ENCODE results near the gene IL17RB. TPM values are rescaled to one million over a fixed set of nuclear protein-coding genes. Genes with fewer than 3 reads are reported as not detected.

Gene IL17RB
- total RNA-seq, 1 donor from 2014 or later: 0.16 TPM

DNA sequence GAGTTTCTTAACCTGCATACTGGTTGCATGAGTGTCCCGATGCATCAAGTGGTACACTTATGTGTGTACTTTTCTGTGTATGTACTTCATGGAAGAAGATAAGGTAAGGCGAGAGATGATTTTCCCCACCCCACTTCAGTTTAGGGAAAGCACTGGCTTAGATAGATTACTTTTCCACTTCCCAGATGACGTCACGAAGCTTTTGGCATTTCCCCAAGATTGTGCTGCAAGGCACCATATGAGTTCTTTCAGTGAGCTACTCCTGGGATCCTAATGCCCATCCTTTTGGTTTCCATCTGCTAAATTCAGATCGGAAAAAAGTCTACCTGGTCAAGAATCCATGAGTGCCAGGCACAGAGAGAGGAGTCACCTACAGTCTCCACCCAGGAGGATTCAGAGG is 4.5 kb downstream of the IL17RB start:
- H3K27ac Mint-ChIP-seq (ENCODE audit: unreplicated experiment): no peak overlapping the region
- H3K36me3 Mint-ChIP-seq (ENCODE audit: low read depth, unreplicated experiment): no peaks in the 10 kb centered on the region
- H3K27me3 ChIP-seq (ENCODE audit: insufficient read depth, low read length): peaks cover 21% of the 10 kb centered on the region
- FAIRE-seq (no peak), DNase-seq (ENCODE audit: low read depth) (peak; percentile 14)
- no peak overlapping the region for H3K4me2 ChIP-seq (ENCODE audit: low read length)
- H3K4me3 ChIP-seq (ENCODE audit: insufficient read depth, low read depth, low read length): no peak overlapping the region
- H3K9me3 Mint-ChIP-seq (ENCODE audit: unreplicated experiment): peaks cover 2% of the 10 kb centered on the region
- H3K36me3 ChIP-seq (ENCODE audit: insufficient read depth, low read length): no peaks in the 10 kb centered on the region
- H3K4me1 Mint-ChIP-seq (ENCODE audit: low read depth, unreplicated experiment): no peaks in the 10 kb centered on the region
- H3K9ac ChIP-seq (ENCODE audit: low read length): no peak overlapping the region
- H4K20me1 ChIP-seq (ENCODE audit: insufficient read depth, low read length): no peaks in the 10 kb centered on the region
- no peaks in the 10 kb centered on the region for H3K9me3 ChIP-seq (ENCODE audit: insufficient read depth, low read depth, low read length)
- peaks cover 5% of the 10 kb centered on the region for H3K4me1 ChIP-seq (ENCODE audit: insufficient read depth, low read length)
- H3K27ac ChIP-seq (ENCODE audit: low read depth, low read length): no peak overlapping the region
- H3K27me3 Mint-ChIP-seq (ENCODE audit: low read depth, unreplicated experiment): peaks cover 42% of the 10 kb centered on the region
- H3K4me3 Mint-ChIP-seq (ENCODE audit: unreplicated experiment): no peak overlapping the region
- TF ChIP-seq, protein P1, sequence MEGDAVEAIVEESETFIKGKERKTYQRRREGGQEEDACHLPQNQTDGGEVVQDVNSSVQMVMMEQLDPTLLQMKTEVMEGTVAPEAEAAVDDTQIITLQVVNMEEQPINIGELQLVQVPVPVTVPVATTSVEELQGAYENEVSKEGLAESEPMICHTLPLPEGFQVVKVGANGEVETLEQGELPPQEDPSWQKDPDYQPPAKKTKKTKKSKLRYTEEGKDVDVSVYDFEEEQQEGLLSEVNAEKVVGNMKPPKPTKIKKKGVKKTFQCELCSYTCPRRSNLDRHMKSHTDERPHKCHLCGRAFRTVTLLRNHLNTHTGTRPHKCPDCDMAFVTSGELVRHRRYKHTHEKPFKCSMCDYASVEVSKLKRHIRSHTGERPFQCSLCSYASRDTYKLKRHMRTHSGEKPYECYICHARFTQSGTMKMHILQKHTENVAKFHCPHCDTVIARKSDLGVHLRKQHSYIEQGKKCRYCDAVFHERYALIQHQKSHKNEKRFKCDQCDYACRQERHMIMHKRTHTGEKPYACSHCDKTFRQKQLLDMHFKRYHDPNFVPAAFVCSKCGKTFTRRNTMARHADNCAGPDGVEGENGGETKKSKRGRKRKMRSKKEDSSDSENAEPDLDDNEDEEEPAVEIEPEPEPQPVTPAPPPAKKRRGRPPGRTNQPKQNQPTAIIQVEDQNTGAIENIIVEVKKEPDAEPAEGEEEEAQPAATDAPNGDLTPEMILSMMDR (IDR thresholded peaks at IDR 0.05; ENCODE audit: insufficient read depth, low read depth, low read length): no peak
- no peak for TF ChIP-seq EZH2 (IDR thresholded peaks at IDR 0.05; ENCODE audit: insufficient read depth, low read length)
- no peak overlapping the region for H2AFZ ChIP-seq (ENCODE audit: low read depth, low read length)
- no peaks in the 10 kb centered on the region for H3K79me2 ChIP-seq (ENCODE audit: insufficient read depth, low read length)

DNA sequence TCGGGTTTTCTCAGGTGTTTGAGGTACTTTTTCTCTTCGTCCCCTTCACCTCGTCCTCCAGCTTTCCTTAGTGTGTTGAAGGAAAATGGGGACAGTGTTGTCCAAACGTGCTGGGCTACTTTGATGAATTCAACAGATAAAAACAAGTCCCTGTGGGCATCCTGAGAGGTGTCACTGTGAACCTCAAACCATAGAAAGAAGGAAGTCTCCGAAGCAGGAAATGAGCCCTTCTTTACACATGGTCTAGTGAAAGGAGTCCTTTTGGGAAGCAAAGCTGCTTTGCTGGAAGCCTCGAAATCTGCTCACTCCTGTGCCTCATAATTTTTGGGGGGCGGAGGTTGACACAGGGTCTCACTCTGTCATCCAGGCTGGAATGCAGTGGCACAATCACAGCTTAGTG is 10.6 kb downstream of the IL17RB start:
- Histone ChIP-seq H3K4me1 (ENCODE audit: insufficient read depth, low read length) (no peaks in the 10 kb centered on the region), H2AFZ (ENCODE audit: low read depth, low read length) (no peak overlapping the region), H3K4me2 (ENCODE audit: low read length) (no peak overlapping the region), H3K4me3 (ENCODE audit: insufficient read depth, low read depth, low read length) (no peak overlapping the region), H3K27ac (ENCODE audit: low read depth, low read length) (no peak overlapping the region), H3K27me3 (ENCODE audit: insufficient read depth, low read length) (no peaks in the 10 kb centered on the region), H4K20me1 (ENCODE audit: insufficient read depth, low read length) (no peaks in the 10 kb centered on the region), H3K36me3 (ENCODE audit: insufficient read depth, low read length) (no peaks in the 10 kb centered on the region), H3K9ac (ENCODE audit: low read length) (no peak overlapping the region), H3K9me3 (ENCODE audit: insufficient read depth, low read depth, low read length) (no peaks in the 10 kb centered on the region), H3K79me2 (ENCODE audit: insufficient read depth, low read length) (no peaks in the 10 kb centered on the region)
- Mint-ChIP-seq H3K27ac (ENCODE audit: unreplicated experiment) (no peak overlapping the region), H3K4me3 (ENCODE audit: unreplicated experiment) (no peak overlapping the region), H3K27me3 (ENCODE audit: low read depth, unreplicated experiment) (peaks cover 10% of the 10 kb centered on the region), H3K36me3 (ENCODE audit: low read depth, unreplicated experiment) (peaks cover 7% of the 10 kb centered on the region), H3K9me3 (ENCODE audit: unreplicated experiment) (no peaks in the 10 kb centered on the region), H3K4me1 (ENCODE audit: low read depth, unreplicated experiment) (no peaks in the 10 kb centered on the region)
- FAIRE-seq (no peak), DNase-seq (ENCODE audit: low read depth) (no peak)
- TF ChIP-seq EZH2 (IDR thresholded peaks at IDR 0.05; ENCODE audit: insufficient read depth, low read length): no peak
- TF ChIP-seq, protein P1 (IDR thresholded peaks at IDR 0.05; ENCODE audit: insufficient read depth, low read depth, low read length): no peak

DNA sequence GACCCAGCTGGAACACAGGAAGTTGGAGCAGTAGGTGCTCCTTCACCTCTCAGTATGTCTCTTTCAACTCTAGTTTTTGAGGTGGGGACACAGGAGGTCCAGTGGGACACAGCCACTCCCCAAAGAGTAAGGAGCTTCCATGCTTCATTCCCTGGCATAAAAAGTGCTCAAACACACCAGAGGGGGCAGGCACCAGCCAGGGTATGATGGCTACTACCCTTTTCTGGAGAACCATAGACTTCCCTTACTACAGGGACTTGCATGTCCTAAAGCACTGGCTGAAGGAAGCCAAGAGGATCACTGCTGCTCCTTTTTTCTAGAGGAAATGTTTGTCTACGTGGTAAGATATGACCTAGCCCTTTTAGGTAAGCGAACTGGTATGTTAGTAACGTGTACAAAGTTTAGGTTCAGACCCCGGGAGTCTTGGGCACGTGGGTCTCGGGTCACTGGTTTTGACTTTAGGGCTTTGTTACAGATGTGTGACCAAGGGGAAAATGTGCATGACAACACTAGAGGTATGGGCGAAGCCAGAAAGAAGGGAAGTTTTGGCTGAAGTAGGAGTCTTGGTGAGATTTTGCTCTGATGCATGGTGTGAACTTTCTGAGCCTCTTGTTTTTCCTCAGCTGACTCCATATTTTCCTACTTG is 11.9 kb downstream of the IL17RB start:
- Histone ChIP-seq H2AFZ (ENCODE audit: low read depth, low read length) (no peak overlapping the region), H3K4me2 (ENCODE audit: low read length) (no peak overlapping the region), H3K9ac (ENCODE audit: low read length) (no peak overlapping the region), H3K27me3 (ENCODE audit: insufficient read depth, low read length) (no peaks in the 10 kb centered on the region), H3K9me3 (ENCODE audit: insufficient read depth, low read depth, low read length) (no peaks in the 10 kb centered on the region), H3K4me1 (ENCODE audit: insufficient read depth, low read length) (no peaks in the 10 kb centered on the region), H3K27ac (ENCODE audit: low read depth, low read length) (no peak overlapping the region), H4K20me1 (ENCODE audit: insufficient read depth, low read length) (no peaks in the 10 kb centered on the region), H3K36me3 (ENCODE audit: insufficient read depth, low read length) (peaks cover under 1% of the 10 kb centered on the region), H3K4me3 (ENCODE audit: insufficient read depth, low read depth, low read length) (no peak overlapping the region), H3K79me2 (ENCODE audit: insufficient read depth, low read length) (no peaks in the 10 kb centered on the region)
- no peaks in the 10 kb centered on the region for H3K9me3 Mint-ChIP-seq (ENCODE audit: unreplicated experiment)
- no peak overlapping the region for H3K4me3 Mint-ChIP-seq (ENCODE audit: unreplicated experiment)
- DNase-seq (ENCODE audit: low read depth) (no peak), FAIRE-seq (no peak)
- TF ChIP-seq, protein P1 (IDR thresholded peaks at IDR 0.05; ENCODE audit: insufficient read depth, low read depth, low read length): no peak
- no peak for TF ChIP-seq EZH2 (IDR thresholded peaks at IDR 0.05; ENCODE audit: insufficient read depth, low read length)
- H3K27me3 Mint-ChIP-seq (ENCODE audit: low read depth, unreplicated experiment): no peaks in the 10 kb centered on the region
- no peaks in the 10 kb centered on the region for H3K4me1 Mint-ChIP-seq (ENCODE audit: low read depth, unreplicated experiment)
- no peak overlapping the region for H3K27ac Mint-ChIP-seq (ENCODE audit: unreplicated experiment)
- peaks cover 7% of the 10 kb centered on the region for H3K36me3 Mint-ChIP-seq (ENCODE audit: low read depth, unreplicated experiment)

Measured in astrocyte (in vitro differentiated cells and primary cell).